GM12892 (cell line): ENCODE results near the gene GCK.

Source experiments
- DNase-seq: peaks from one replicate; pipeline ENCODE4 v3.0.0; 2011; ENCODE audit not compliant: insufficient read length
- FAIRE-seq: peaks from 2 replicates; lab custom pipeline; 2011; peaks lifted over from hg19 to GRCh38; lab: Jason Lieb, UNC
- POLR2A ChIP-seq: IDR thresholded peaks from 2 replicates; pipeline ENCODE4 v1.6.1; 2011; ENCODE audit warnings: low read depth, low read length, control low read depth
- POLR2AphosphoS5 ChIP-seq: IDR thresholded peaks from 2 replicates; pipeline ENCODE4 v1.6.1; 2011; ENCODE audit warnings: low read depth, low read length, control low read depth
- TAF1 ChIP-seq: IDR thresholded peaks from 2 replicates; pipeline ENCODE4 v1.6.1; 2011; ENCODE audit warnings: low read depth, mild to moderate bottlenecking, control low read depth, low read length, borderline replicate concordance

GCK gene

GRCh38 chr7:44157116-44158080 lies 31.8 kb downstream of the GCK start:
- FAIRE-seq = no peak
- no peak for DNase-seq
- no peak for TF ChIP-seq TAF1
- no peak for TF ChIP-seq POLR2A
- no peak for TF ChIP-seq POLR2AphosphoS5

GRCh38 chr7:44156453-44157010 lies 32.7 kb downstream of the GCK start:
- no peak for TF ChIP-seq TAF1
- no peak for TF ChIP-seq POLR2AphosphoS5
- TF ChIP-seq POLR2A = no peak
- DNase-seq (no peak), FAIRE-seq (no peak)

- no peak for TF ChIP-seq TAF1
- no peak for TF ChIP-seq POLR2AphosphoS5
- TF ChIP-seq POLR2A = no peak
- no peak for FAIRE-seq
- no peak for DNase-seq
Observed at GRCh38 chr7:44155191-44156185, 33.8 kb downstream of the GCK start.

- no peak for DNase-seq
- no peak for FAIRE-seq
- TF ChIP-seq TAF1 = no peak
Observed at GRCh38 chr7:44154703-44155102, 34.5 kb downstream of the GCK start.

GRCh38 chr7:44153948-44154335 lies 35.3 kb downstream of the GCK start:
- TF ChIP-seq POLR2AphosphoS5 = no peak
- no peak for TF ChIP-seq TAF1
- TF ChIP-seq POLR2A = no peak
- FAIRE-seq = no peak
- DNase-seq = no peak

- TF ChIP-seq TAF1 (no peak), POLR2AphosphoS5 (no peak), POLR2A (no peak)
- no peak for FAIRE-seq
Observed at GRCh38 chr7:44152971-44153947, 36.0 kb downstream of the GCK start.

GRCh38 chr7:44151956-44152355 lies 37.3 kb downstream of the GCK start:
- FAIRE-seq (no peak), DNase-seq (no peak)

More at GRCh38 chr7:44152971-44153947, 36.0 kb downstream of the GCK start:
- no peak for DNase-seq

GRCh38 chr7:44150966-44151941 lies 38.0 kb downstream of the GCK start:
- FAIRE-seq (no peak), DNase-seq (no peak)
- TF ChIP-seq POLR2A (no peak), TAF1 (no peak), POLR2AphosphoS5 (no peak)

More at GRCh38 chr7:44151956-44152355, 37.3 kb downstream of the GCK start:
- no peak for TF ChIP-seq POLR2AphosphoS5
- no peak for TF ChIP-seq POLR2A
- TF ChIP-seq TAF1 = no peak

GRCh38 chr7:44150466-44150832 lies 38.8 kb downstream of the GCK start:
- TF ChIP-seq POLR2AphosphoS5 (no peak), TAF1 (no peak), POLR2A (no peak)
- peak; percentile 82 for FAIRE-seq
- DNase-seq = no peak
